GM20431 (cell line): ENCODE data around the gene ARAP1.

ENCODE experiments used
- in situ Hi-C: fragments of 300-500 bp; cut with MseI, MboI; formaldehyde crosslinking; loops from one replicate; pipeline ENCODE4 v1.15.0; 2020; ENCODE audit warnings: low sequenced_read_pairs; ENCODE audit not compliant: unreplicated experiment

The ARAP1 gene

GRCh38 chr11:72727521-72727920 lies 24.7 kb downstream of the ARAP1 start:
- in situ Hi-C loops, result loop anchor here (10.0 kb wide), 1 partner anchor 57 kb away; no protein-coding TSS in a partner anchor

GRCh38 chr11:72726266-72727220 lies 25.7 kb downstream of the ARAP1 start:
- in situ Hi-C loops, result loop anchor here (10.0 kb wide), 1 partner anchor 58 kb away; no protein-coding TSS in a partner anchor

- in situ Hi-C loops, result loop anchor here (10.0 kb wide), 1 partner anchor 59 kb away; no protein-coding TSS in a partner anchor
These were observed 26.5 kb downstream of the ARAP1 start for GRCh38 chr11:72725724-72726028.

GRCh38 chr11:72724851-72725723 lies 27.1 kb downstream of the ARAP1 start:
- in situ Hi-C loops, result loop anchor here (10.0 kb wide), 1 partner anchor 60 kb away; no protein-coding TSS in a partner anchor

GRCh38 chr11:72724021-72724551 lies 28.1 kb downstream of the ARAP1 start:
- in situ Hi-C loops, result loop anchor here (10.0 kb wide), 1 partner anchor 61 kb away; no protein-coding TSS in a partner anchor

- in situ Hi-C loops, result loop anchor here (10.0 kb wide), 1 partner anchor 61 kb away; no protein-coding TSS in a partner anchor
These were observed 28.7 kb downstream of the ARAP1 start for GRCh38 chr11:72723508-72723907.

- in situ Hi-C loops, result loop anchor here (10.0 kb wide), 1 partner anchor 63 kb away; no protein-coding TSS in a partner anchor
These were observed 30.0 kb downstream of the ARAP1 start for GRCh38 chr11:72722050-72722748.

- in situ Hi-C loops, result loop anchor here (10.0 kb wide), 1 partner anchor 63 kb away; no protein-coding TSS in a partner anchor
These were observed 30.5 kb downstream of the ARAP1 start for GRCh38 chr11:72721689-72722049.

GRCh38 chr11:72721276-72721675 lies 30.9 kb downstream of the ARAP1 start:
- in situ Hi-C loops, result loop anchor here (10.0 kb wide), 1 partner anchor 64 kb away; no protein-coding TSS in a partner anchor

GRCh38 chr11:72720784-72721183 lies 31.4 kb downstream of the ARAP1 start:
- in situ Hi-C loops, result loop anchor here (10.0 kb wide), 1 partner anchor 64 kb away; no protein-coding TSS in a partner anchor

GRCh38 chr11:72720047-72720446 lies 32.2 kb downstream of the ARAP1 start:
- in situ Hi-C loops, result loop anchor here (10.0 kb wide), 1 partner anchor 65 kb away; no protein-coding TSS in a partner anchor

GRCh38 chr11:72719551-72719950 lies 32.7 kb downstream of the ARAP1 start:
- in situ Hi-C loops, result no loop called here

GRCh38 chr11:72719144-72719543 lies 33.1 kb downstream of the ARAP1 start:
- in situ Hi-C loops, result no loop called here

- in situ Hi-C loops, result no loop called here
These were observed 34.1 kb downstream of the ARAP1 start for GRCh38 chr11:72718101-72718501.

- in situ Hi-C loops, result no loop called here
These were observed 35.3 kb downstream of the ARAP1 start for GRCh38 chr11:72716788-72717435.

- in situ Hi-C loops, result no loop called here
These were observed 35.9 kb downstream of the ARAP1 start for GRCh38 chr11:72716290-72716689.

- in situ Hi-C loops, result no loop called here
These were observed 39.4 kb downstream of the ARAP1 start for GRCh38 chr11:72712841-72713240.

GRCh38 chr11:72712168-72712751 lies 39.9 kb downstream of the ARAP1 start:
- in situ Hi-C loops, result no loop called here

- in situ Hi-C loops, result no loop called here
These were observed 41.1 kb downstream of the ARAP1 start for GRCh38 chr11:72711141-72711540.
